Astrocyte (in vitro differentiated cells and primary cell): ENCODE results near the gene MSI1. TPM values are rescaled to one million over a fixed set of nuclear protein-coding genes. Genes with fewer than 3 reads are reported as not detected.
A peak's percentile ranks its signal among the peaks of the same experiment; 100 is the strongest.

ENCODE experiments used
- DNase-seq: peaks from one replicate; pipeline ENCODE4 v3.0.0-alpha.2; 2010; ENCODE audit warnings: low read depth
- FAIRE-seq: peaks from 2 replicates; lab custom pipeline; 2011; peaks lifted over from hg19 to GRCh38; lab: Jason Lieb, UNC
- H2AFZ ChIP-seq: 2 replicates; pipeline ENCODE4 v1.6.0; 2012; ENCODE audit warnings: low read depth, low read length, inconsistent platforms
- H3K27ac ChIP-seq: 2 replicates; pipeline ENCODE4 v1.5.1; 2011; ENCODE audit warnings: low read depth, low read length, inconsistent platforms
- H3K27me3 ChIP-seq: 2 replicates; pipeline ENCODE4 v1.6.0; 2011; ENCODE audit warnings: low read length, inconsistent platforms; ENCODE audit not compliant: insufficient read depth
- H3K36me3 ChIP-seq: 2 replicates; pipeline ENCODE4 v1.5.1; 2011; ENCODE audit warnings: low read length, inconsistent platforms; ENCODE audit not compliant: insufficient read depth
- H3K4me1 ChIP-seq: 2 replicates; pipeline ENCODE4 v1.5.1; 2011; ENCODE audit warnings: low read length, inconsistent platforms; ENCODE audit not compliant: insufficient read depth
- H3K4me2 ChIP-seq: 2 replicates; pipeline ENCODE4 v1.6.0; 2012; ENCODE audit warnings: low read length, inconsistent platforms
- H3K4me3 ChIP-seq: 2 replicates; pipeline ENCODE4 v1.5.1; 2011; ENCODE audit warnings: low read depth, mild to moderate bottlenecking, low read length, inconsistent platforms; ENCODE audit not compliant: insufficient read depth
- H3K79me2 ChIP-seq: 2 replicates; pipeline ENCODE4 v1.6.0; 2012; ENCODE audit warnings: mild to moderate bottlenecking, low read length, inconsistent platforms; ENCODE audit not compliant: insufficient read depth
- H3K9ac ChIP-seq: 2 replicates; pipeline ENCODE4 v1.6.0; 2012; ENCODE audit warnings: mild to moderate bottlenecking, low read length, inconsistent platforms
- H3K9me3 ChIP-seq: 2 replicates; pipeline ENCODE4 v1.5.1; 2012; ENCODE audit warnings: low read depth, mild to moderate bottlenecking, low read length, inconsistent platforms; ENCODE audit not compliant: insufficient read depth
- H4K20me1 ChIP-seq: 2 replicates; pipeline ENCODE4 v1.6.0; 2012; ENCODE audit warnings: low read length, inconsistent platforms; ENCODE audit not compliant: insufficient read depth
- H3K27ac Mint-ChIP-seq: one replicate; pipeline ENCODE4 v1.8.0; 2021; ENCODE audit warnings: mild to moderate bottlenecking, mixed read lengths; ENCODE audit not compliant: unreplicated experiment
- H3K27me3 Mint-ChIP-seq: one replicate; pipeline ENCODE4 v1.8.0; 2021; ENCODE audit warnings: low read depth, mixed read lengths; ENCODE audit not compliant: unreplicated experiment
- H3K36me3 Mint-ChIP-seq: one replicate; pipeline ENCODE4 v1.8.0; 2021; ENCODE audit warnings: low read depth, mixed read lengths; ENCODE audit not compliant: unreplicated experiment
- H3K4me1 Mint-ChIP-seq: one replicate; pipeline ENCODE4 v1.8.0; 2021; ENCODE audit warnings: low read depth, mixed read lengths; ENCODE audit not compliant: unreplicated experiment
- H3K4me3 Mint-ChIP-seq: one replicate; pipeline ENCODE4 v1.8.0; 2021; ENCODE audit warnings: mild to moderate bottlenecking, moderate library complexity, mixed read lengths; ENCODE audit not compliant: unreplicated experiment
- H3K9me3 Mint-ChIP-seq: one replicate; pipeline ENCODE4 v1.8.0; 2021; ENCODE audit warnings: mild to moderate bottlenecking, mixed read lengths; ENCODE audit not compliant: unreplicated experiment
- CTCF ChIP-seq: IDR thresholded peaks from 2 replicates; pipeline ENCODE4 v1.5.1; 2011; ENCODE audit warnings: low read depth, mild to moderate bottlenecking, inconsistent platforms, low read length, moderate library complexity; ENCODE audit not compliant: insufficient read depth
- EZH2 ChIP-seq: IDR thresholded peaks from 2 replicates; pipeline ENCODE4 v1.6.1; 2012; ENCODE audit warnings: mild to moderate bottlenecking, low read length, inconsistent platforms; ENCODE audit not compliant: insufficient read depth
- total RNA-seq: library from RNA; stranded (reverse); gene quantifications from 2 replicates; pipeline ENCODE4 v1.2.1, GENCODE V29; 2021

MSI1 gene
- total RNA-seq, 1 donor from 2014 or later: 16.0 TPM

GRCh38 chr12:120416490-120417216, 47.7 kb upstream of the MSI1 start:
- DNase-seq (no peak), FAIRE-seq (no peak)
- no peak overlapping the region for H3K4me2 ChIP-seq
- Mint-ChIP-seq H3K36me3 (no peaks in the 10 kb centered on the region), H3K4me3 (no peak overlapping the region), H3K27me3 (peaks cover 10% of the 10 kb centered on the region), H3K4me1 (peaks cover 1% of the 10 kb centered on the region), H3K9me3 (no peaks in the 10 kb centered on the region), H3K27ac (no peak overlapping the region)
- H3K4me1 ChIP-seq: no peaks in the 10 kb centered on the region
- no peak overlapping the region for H3K9ac ChIP-seq
- no peaks in the 10 kb centered on the region for H3K9me3 ChIP-seq
- TF ChIP-seq EZH2: no peak
- no peak for TF ChIP-seq CTCF
- no peaks in the 10 kb centered on the region for H3K79me2 ChIP-seq
- no peak overlapping the region for H3K4me3 ChIP-seq
- no peaks in the 10 kb centered on the region for H4K20me1 ChIP-seq
- no peaks in the 10 kb centered on the region for H3K27me3 ChIP-seq
- no peak overlapping the region for H2AFZ ChIP-seq
- no peak overlapping the region for H3K27ac ChIP-seq
- no peaks in the 10 kb centered on the region for H3K36me3 ChIP-seq

GRCh38 chr12:120413901-120414695, 45.1 kb upstream of the MSI1 start:
- Histone ChIP-seq H3K9me3 (no peaks in the 10 kb centered on the region), H4K20me1 (no peaks in the 10 kb centered on the region), H3K4me2 (no peak overlapping the region), H3K4me3 (no peak overlapping the region), H3K27ac (no peak overlapping the region), H3K27me3 (no peaks in the 10 kb centered on the region), H2AFZ (peak overlapping the region; percentile 41), H3K4me1 (no peaks in the 10 kb centered on the region), H3K36me3 (no peaks in the 10 kb centered on the region), H3K79me2 (no peaks in the 10 kb centered on the region), H3K9ac (no peak overlapping the region)
- DNase-seq (no peak), FAIRE-seq (no peak)
- no peak overlapping the region for H3K27ac Mint-ChIP-seq
- TF ChIP-seq CTCF: no peak
- no peak for TF ChIP-seq EZH2
- no peaks in the 10 kb centered on the region for H3K9me3 Mint-ChIP-seq
- no peaks in the 10 kb centered on the region for H3K36me3 Mint-ChIP-seq
- peaks cover 10% of the 10 kb centered on the region for H3K27me3 Mint-ChIP-seq
- peaks cover 1% of the 10 kb centered on the region for H3K4me1 Mint-ChIP-seq
- H3K4me3 Mint-ChIP-seq: peak overlapping the region; percentile 41
